ENCODE measurements around the gene WFIKKN2. TPM values are rescaled to one million over a fixed set of nuclear protein-coding genes. Genes with fewer than 3 reads are reported as not detected.

WFIKKN2 gene
- total and polyA plus RNA-seq, 2 of the 8 experiments (the other 6 are each of a cell fraction or from before 2014, with no cell fraction given) = 0.07 to 0.30 TPM

- TF ChIP-seq CHD2 (IDR thresholded peaks at IDR 0.05; ENCODE audit: low read length) (no peak), TAF1 (IDR thresholded peaks at IDR 0.05; ENCODE audit: low read depth, low read length) (no peak), BRCA1 (IDR thresholded peaks at IDR 0.05; ENCODE audit: low read depth, low read length) (no peak), SIRT6 (IDR thresholded peaks at IDR 0.05; ENCODE audit: low read length) (no peak), MAFK (IDR thresholded peaks at IDR 0.05; ENCODE audit: low read depth, low read length) (no peak), CREB1 (IDR thresholded peaks at IDR 0.05) (no peak), POU5F1 (IDR thresholded peaks at IDR 0.05; ENCODE audit: low read depth, low read length) (no peak), SUZ12 (IDR thresholded peaks at IDR 0.05; ENCODE audit: low read length) (no peak)
Observed at GRCh38 chr17:50834429-50835300, 721 bp upstream of the WFIKKN2 start (continued).

All from H1 (cell line).